Neural cell (in vitro differentiated cells): Measurements from ENCODE around the gene INTS6.

Experiments
- EZH2 ChIP-seq: fragments of 200-600, 300-800 bp; shearing (Covaris generic), sonication (generic); IDR thresholded peaks from 2 replicates; pipeline ENCODE4 v1.6.1; 2014; ENCODE audit warnings: antibody characterized with exemption, low read length, borderline replicate concordance, mild to moderate bottlenecking; ENCODE audit not compliant: insufficient read depth, poor library complexity, severe bottlenecking
- TF ChIP-seq, protein P1 (sequence below): fragments of 450-650 bp; IDR thresholded peaks from 2 replicates; pipeline ENCODE4 v1.5.1; 2014; ENCODE audit warnings: antibody characterized with exemption, mild to moderate bottlenecking, moderate library complexity; ENCODE audit not compliant: poor library complexity, severe bottlenecking

DNA sequence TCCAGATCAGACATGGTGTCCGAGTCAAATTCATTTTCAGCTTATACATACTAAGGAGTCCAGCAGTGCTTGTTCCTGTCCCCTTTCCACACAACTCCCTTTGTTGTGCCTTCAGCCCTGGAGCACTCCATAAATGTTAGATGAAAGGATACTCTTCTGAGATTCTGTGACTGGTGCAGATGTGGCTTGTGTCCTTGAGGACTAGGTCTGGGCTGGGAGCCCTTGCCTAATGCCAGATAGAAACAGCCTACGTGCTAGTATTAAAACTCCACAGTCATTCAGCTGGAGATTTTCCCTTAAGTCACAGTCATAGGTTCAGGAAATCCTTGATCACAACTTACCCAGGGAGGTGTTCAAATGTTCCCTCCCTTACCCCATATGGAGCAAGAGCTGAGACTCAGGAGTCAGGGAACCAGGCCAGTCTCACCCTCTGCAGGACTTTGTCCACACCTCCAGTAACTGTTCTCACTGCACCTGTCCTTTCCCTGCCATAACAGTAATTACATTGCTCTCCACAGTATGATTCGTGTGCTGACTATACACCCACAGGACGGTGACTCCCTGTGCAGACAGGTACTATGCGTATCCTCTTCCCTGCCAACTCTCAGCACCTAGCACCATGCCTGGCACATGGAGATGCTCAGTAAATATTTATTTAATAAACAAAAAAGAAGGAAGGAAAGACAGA lies 128.9 kb downstream of the INTS6 start:
- TF ChIP-seq, protein P1, sequence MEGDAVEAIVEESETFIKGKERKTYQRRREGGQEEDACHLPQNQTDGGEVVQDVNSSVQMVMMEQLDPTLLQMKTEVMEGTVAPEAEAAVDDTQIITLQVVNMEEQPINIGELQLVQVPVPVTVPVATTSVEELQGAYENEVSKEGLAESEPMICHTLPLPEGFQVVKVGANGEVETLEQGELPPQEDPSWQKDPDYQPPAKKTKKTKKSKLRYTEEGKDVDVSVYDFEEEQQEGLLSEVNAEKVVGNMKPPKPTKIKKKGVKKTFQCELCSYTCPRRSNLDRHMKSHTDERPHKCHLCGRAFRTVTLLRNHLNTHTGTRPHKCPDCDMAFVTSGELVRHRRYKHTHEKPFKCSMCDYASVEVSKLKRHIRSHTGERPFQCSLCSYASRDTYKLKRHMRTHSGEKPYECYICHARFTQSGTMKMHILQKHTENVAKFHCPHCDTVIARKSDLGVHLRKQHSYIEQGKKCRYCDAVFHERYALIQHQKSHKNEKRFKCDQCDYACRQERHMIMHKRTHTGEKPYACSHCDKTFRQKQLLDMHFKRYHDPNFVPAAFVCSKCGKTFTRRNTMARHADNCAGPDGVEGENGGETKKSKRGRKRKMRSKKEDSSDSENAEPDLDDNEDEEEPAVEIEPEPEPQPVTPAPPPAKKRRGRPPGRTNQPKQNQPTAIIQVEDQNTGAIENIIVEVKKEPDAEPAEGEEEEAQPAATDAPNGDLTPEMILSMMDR = no peak
- no peak for TF ChIP-seq EZH2
